ENCODE data around the gene DHRSX. TPM values are rescaled to one million over a fixed set of nuclear protein-coding genes. Genes with fewer than 3 reads are reported as not detected.

DHRSX gene
- total and polyA plus RNA-seq, 10 of the 15 experiments (the other 5 are each of a cell fraction or from before 2014, with no cell fraction given) = 1.7 to 39.5 (median 16.5) TPM

GRCh38 chrX:2516623-2517022 lies 15.8 kb upstream of the DHRSX start (continued):
- TF ChIP-seq, protein P1, sequence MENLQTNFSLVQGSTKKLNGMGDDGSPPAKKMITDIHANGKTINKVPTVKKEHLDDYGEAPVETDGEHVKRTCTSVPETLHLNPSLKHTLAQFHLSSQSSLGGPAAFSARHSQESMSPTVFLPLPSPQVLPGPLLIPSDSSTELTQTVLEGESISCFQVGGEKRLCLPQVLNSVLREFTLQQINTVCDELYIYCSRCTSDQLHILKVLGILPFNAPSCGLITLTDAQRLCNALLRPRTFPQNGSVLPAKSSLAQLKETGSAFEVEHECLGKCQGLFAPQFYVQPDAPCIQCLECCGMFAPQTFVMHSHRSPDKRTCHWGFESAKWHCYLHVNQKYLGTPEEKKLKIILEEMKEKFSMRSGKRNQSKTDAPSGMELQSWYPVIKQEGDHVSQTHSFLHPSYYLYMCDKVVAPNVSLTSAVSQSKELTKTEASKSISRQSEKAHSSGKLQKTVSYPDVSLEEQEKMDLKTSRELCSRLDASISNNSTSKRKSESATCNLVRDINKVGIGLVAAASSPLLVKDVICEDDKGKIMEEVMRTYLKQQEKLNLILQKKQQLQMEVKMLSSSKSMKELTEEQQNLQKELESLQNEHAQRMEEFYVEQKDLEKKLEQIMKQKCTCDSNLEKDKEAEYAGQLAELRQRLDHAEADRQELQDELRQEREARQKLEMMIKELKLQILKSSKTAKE (IDR thresholded peaks at IDR 0.05; ENCODE audit: low read depth, poor library complexity, severe bottlenecking) = no peak
- TF ChIP-seq ASH2L (IDR thresholded peaks at IDR 0.05; ENCODE audit: borderline replicate concordance, low read depth) = 0 out of 2 replicates have a peak, but pooled peaks have one; percentile 35
- peak; percentile 74 for TF ChIP-seq NFYB (IDR thresholded peaks at IDR 0.05; ENCODE audit: insufficient read depth, low read depth, low read length)
- TF ChIP-seq, protein P2, sequence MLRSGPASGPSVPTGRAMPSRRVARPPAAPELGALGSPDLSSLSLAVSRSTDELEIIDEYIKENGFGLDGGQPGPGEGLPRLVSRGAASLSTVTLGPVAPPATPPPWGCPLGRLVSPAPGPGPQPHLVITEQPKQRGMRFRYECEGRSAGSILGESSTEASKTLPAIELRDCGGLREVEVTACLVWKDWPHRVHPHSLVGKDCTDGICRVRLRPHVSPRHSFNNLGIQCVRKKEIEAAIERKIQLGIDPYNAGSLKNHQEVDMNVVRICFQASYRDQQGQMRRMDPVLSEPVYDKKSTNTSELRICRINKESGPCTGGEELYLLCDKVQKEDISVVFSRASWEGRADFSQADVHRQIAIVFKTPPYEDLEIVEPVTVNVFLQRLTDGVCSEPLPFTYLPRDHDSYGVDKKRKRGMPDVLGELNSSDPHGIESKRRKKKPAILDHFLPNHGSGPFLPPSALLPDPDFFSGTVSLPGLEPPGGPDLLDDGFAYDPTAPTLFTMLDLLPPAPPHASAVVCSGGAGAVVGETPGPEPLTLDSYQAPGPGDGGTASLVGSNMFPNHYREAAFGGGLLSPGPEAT (IDR thresholded peaks at IDR 0.05; ENCODE audit: low read depth) = peak; percentile 13; the same call in 1 of the 2 replicates
- 0 out of 3 replicates have a peak, but pooled peaks have one; percentile 19 for TF ChIP-seq POU2F2 (IDR thresholded peaks at IDR 0.05; ENCODE audit: borderline replicate concordance, low read depth, low read length)
- TF ChIP-seq SUPT20H (IDR thresholded peaks at IDR 0.05; ENCODE audit: borderline replicate concordance, control insufficient read depth, low read depth, low read length) = no peak
- TF ChIP-seq IKZF1 (conservative IDR thresholded peaks at IDR 0.05) = peak; percentile 53; the same call in 1 of the 2 replicates
- no peak for TF ChIP-seq YY1 (IDR thresholded peaks at IDR 0.05; ENCODE audit: low read depth, low read length)
- TF ChIP-seq CBX5 (IDR thresholded peaks at IDR 0.05; ENCODE audit: low read depth) = no peak
- 0 out of 2 replicates have a peak, but pooled peaks have one; percentile 12 for TF ChIP-seq MTA2 (IDR thresholded peaks at IDR 0.05; ENCODE audit: low read depth)
- peak; percentile 44; the same call in 1 of the 2 replicates for TF ChIP-seq NFIC (IDR thresholded peaks at IDR 0.05; ENCODE audit: low read depth, low read length)
- TF ChIP-seq IKZF2 (IDR thresholded peaks at IDR 0.05) = peak; percentile 47 to 55; a peak in 2 of 4 replicates
- TF ChIP-seq, protein P3, sequence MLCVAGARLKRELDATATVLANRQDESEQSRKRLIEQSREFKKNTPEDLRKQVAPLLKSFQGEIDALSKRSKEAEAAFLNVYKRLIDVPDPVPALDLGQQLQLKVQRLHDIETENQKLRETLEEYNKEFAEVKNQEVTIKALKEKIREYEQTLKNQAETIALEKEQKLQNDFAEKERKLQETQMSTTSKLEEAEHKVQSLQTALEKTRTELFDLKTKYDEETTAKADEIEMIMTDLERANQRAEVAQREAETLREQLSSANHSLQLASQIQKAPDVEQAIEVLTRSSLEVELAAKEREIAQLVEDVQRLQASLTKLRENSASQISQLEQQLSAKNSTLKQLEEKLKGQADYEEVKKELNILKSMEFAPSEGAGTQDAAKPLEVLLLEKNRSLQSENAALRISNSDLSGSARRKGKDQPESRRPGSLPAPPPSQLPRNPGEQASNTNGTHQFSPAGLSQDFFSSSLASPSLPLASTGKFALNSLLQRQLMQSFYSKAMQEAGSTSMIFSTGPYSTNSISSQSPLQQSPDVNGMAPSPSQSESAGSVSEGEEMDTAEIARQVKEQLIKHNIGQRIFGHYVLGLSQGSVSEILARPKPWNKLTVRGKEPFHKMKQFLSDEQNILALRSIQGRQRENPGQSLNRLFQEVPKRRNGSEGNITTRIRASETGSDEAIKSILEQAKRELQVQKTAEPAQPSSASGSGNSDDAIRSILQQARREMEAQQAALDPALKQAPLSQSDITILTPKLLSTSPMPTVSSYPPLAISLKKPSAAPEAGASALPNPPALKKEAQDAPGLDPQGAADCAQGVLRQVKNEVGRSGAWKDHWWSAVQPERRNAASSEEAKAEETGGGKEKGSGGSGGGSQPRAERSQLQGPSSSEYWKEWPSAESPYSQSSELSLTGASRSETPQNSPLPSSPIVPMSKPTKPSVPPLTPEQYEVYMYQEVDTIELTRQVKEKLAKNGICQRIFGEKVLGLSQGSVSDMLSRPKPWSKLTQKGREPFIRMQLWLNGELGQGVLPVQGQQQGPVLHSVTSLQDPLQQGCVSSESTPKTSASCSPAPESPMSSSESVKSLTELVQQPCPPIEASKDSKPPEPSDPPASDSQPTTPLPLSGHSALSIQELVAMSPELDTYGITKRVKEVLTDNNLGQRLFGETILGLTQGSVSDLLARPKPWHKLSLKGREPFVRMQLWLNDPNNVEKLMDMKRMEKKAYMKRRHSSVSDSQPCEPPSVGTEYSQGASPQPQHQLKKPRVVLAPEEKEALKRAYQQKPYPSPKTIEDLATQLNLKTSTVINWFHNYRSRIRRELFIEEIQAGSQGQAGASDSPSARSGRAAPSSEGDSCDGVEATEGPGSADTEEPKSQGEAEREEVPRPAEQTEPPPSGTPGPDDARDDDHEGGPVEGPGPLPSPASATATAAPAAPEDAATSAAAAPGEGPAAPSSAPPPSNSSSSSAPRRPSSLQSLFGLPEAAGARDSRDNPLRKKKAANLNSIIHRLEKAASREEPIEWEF (IDR thresholded peaks at IDR 0.05; ENCODE audit: insufficient replicate concordance, low read depth, low read length) = peak; percentile 14
- TF ChIP-seq PAX5 (IDR thresholded peaks at IDR 0.05; ENCODE audit: borderline replicate concordance, low read depth, low read length) = peak; percentile 90
